H9 (cell line): ENCODE measurements around the gene GSTK1. TPM values are rescaled to one million over a fixed set of nuclear protein-coding genes. Genes with fewer than 3 reads are reported as not detected.

ENCODE experiments used
- DNase-seq: peaks from one replicate; pipeline ENCODE4 v3.0.0-alpha.2; 2017
- H2AFZ ChIP-seq: one replicate; pipeline ENCODE4 v1.6.1; 2013; ENCODE audit warnings: mild to moderate bottlenecking, low read length, control low read depth, moderate library complexity
- H2AK5ac ChIP-seq: 2 replicates; pipeline ENCODE4 v1.6.1; 2013; ENCODE audit warnings: low read length, control low read depth, mixed read lengths; ENCODE audit not compliant: insufficient read length
- H2BK120ac ChIP-seq: one replicate; pipeline ENCODE4 v1.6.1; 2013; ENCODE audit warnings: low read depth, mild to moderate bottlenecking, low read length, control low read depth, inconsistent platforms; ENCODE audit not compliant: poor library complexity, severe bottlenecking
- H2BK12ac ChIP-seq: 2 replicates; pipeline ENCODE4 v1.6.1; 2013; ENCODE audit warnings: low read length, control low read depth, mixed read lengths, low read depth; ENCODE audit not compliant: insufficient read length
- H2BK15ac ChIP-seq: 2 replicates; pipeline ENCODE4 v1.6.1; 2013; ENCODE audit warnings: low read depth, low read length, control low read depth
- H2BK20ac ChIP-seq: one replicate; pipeline ENCODE4 v1.6.1; 2013; ENCODE audit warnings: low read depth, mild to moderate bottlenecking, low read length, control low read depth, inconsistent platforms; ENCODE audit not compliant: poor library complexity, severe bottlenecking
- H2BK5ac ChIP-seq: 2 replicates; pipeline ENCODE4 v1.6.1; 2013; ENCODE audit warnings: low read length, control low read depth, mixed read lengths; ENCODE audit not compliant: insufficient read length
- H3K14ac ChIP-seq: 2 replicates; pipeline ENCODE4 v1.6.1; 2013; ENCODE audit warnings: low read length, control low read depth; ENCODE audit not compliant: insufficient read depth
- H3K18ac ChIP-seq: 2 replicates; pipeline ENCODE4 v1.6.1; 2013; ENCODE audit warnings: low read depth, mild to moderate bottlenecking, mixed read lengths, low read length, control low read depth; ENCODE audit not compliant: insufficient read length
- H3K23ac ChIP-seq: 2 replicates; pipeline ENCODE4 v1.6.1; 2013; ENCODE audit warnings: low read length, control low read depth, mixed read lengths, low read depth; ENCODE audit not compliant: insufficient read length
- H3K23me2 ChIP-seq: 2 replicates; pipeline ENCODE4 v1.6.1; 2013; ENCODE audit warnings: low read depth, mild to moderate bottlenecking, mixed read lengths, low read length, control low read depth; ENCODE audit not compliant: insufficient read length, poor library complexity, severe bottlenecking
- H3K27ac ChIP-seq: 2 replicates; pipeline ENCODE4 v1.5.1; 2013; ENCODE audit warnings: low read length, control low read depth, mixed read lengths, low read depth; ENCODE audit not compliant: insufficient read length
- H3K27me3 ChIP-seq: 2 replicates; pipeline ENCODE4 v1.6.1; 2013; ENCODE audit warnings: low read length, control low read depth, inconsistent platforms; ENCODE audit not compliant: insufficient read depth
- H3K4ac ChIP-seq: 2 replicates; pipeline ENCODE4 v1.6.1; 2013; ENCODE audit warnings: low read depth, mild to moderate bottlenecking, control low read depth, inconsistent platforms, low read length, moderate library complexity
- H3K4me1 ChIP-seq: 2 replicates; pipeline ENCODE4 v1.6.1; 2013; ENCODE audit warnings: low read length, control low read depth, inconsistent platforms; ENCODE audit not compliant: insufficient read depth
- H3K4me2 ChIP-seq: 2 replicates; pipeline ENCODE4 v1.6.1; 2013; ENCODE audit warnings: low read length, control low read depth, mixed read lengths; ENCODE audit not compliant: insufficient read length, insufficient read depth
- H3K56ac ChIP-seq: 2 replicates; pipeline ENCODE4 v1.6.1; 2013; ENCODE audit warnings: low read depth, mild to moderate bottlenecking, mixed read lengths, low read length, control low read depth; ENCODE audit not compliant: insufficient read length
- H3K79me1 ChIP-seq: 2 replicates; pipeline ENCODE4 v1.6.1; 2013; ENCODE audit warnings: low read depth, mild to moderate bottlenecking, moderate library complexity, low read length, control low read depth, inconsistent platforms; ENCODE audit not compliant: insufficient read depth, poor library complexity, severe bottlenecking
- H3K79me2 ChIP-seq: 2 replicates; pipeline ENCODE4 v1.6.1; 2013; ENCODE audit warnings: low read length, control low read depth, inconsistent platforms; ENCODE audit not compliant: insufficient read depth
- H3K9ac ChIP-seq: 2 replicates; pipeline ENCODE4 v1.6.1; 2013; ENCODE audit warnings: low read length, control low read depth, mixed read lengths; ENCODE audit not compliant: insufficient read length; ENCODE audit errors: extremely low read depth
- H3K9me3 ChIP-seq: one replicate; pipeline ENCODE4 v1.6.1; 2013; ENCODE audit warnings: low read depth, low read length, inconsistent platforms; ENCODE audit not compliant: control insufficient read depth
- H3T11ph ChIP-seq: one replicate; pipeline ENCODE4 v1.6.1; 2013; ENCODE audit warnings: mild to moderate bottlenecking, low read length, control low read depth, inconsistent platforms
- H4K20me1 ChIP-seq: one replicate; pipeline ENCODE4 v1.6.1; 2013; ENCODE audit not compliant: control insufficient read depth, insufficient read length, insufficient read depth
- H4K5ac ChIP-seq: 2 replicates; pipeline ENCODE4 v1.6.1; 2013; ENCODE audit warnings: low read depth, mild to moderate bottlenecking, mixed read lengths, low read length, control low read depth; ENCODE audit not compliant: insufficient read length
- H4K8ac ChIP-seq: replicated peaks from 2 replicates; pipeline ENCODE4 v1.6.1; 2013; ENCODE audit warnings: low read length, control low read depth, mixed read lengths, low read depth; ENCODE audit not compliant: insufficient read length
- H4K91ac ChIP-seq: 2 replicates; pipeline ENCODE4 v1.6.1; 2013; ENCODE audit warnings: low read depth, mild to moderate bottlenecking, moderate library complexity, mixed read lengths, low read length, control low read depth; ENCODE audit not compliant: insufficient read length
- H3K27ac Mint-ChIP-seq, 3 experiments: 2 replicates in 2 of 3; 3 replicates in 1 of 3; pipeline ENCODE4 v1.8.0; 2020 to 2021; ENCODE audit warnings: mixed read lengths in 3 of 3, mild to moderate bottlenecking in 1 of 3, moderate library complexity in 1 of 3
- H3K27me3 Mint-ChIP-seq: 2 replicates; pipeline ENCODE4 v1.8.0; 2021; ENCODE audit warnings: low read depth, mild to moderate bottlenecking, moderate library complexity, mixed read lengths
- H3K36me3 Mint-ChIP-seq, 3 experiments: 2 replicates in 2 of 3; 3 replicates in 1 of 3; pipeline ENCODE4 v1.8.0; 2020 to 2021; ENCODE audit warnings: low read depth in 3 of 3, mixed read lengths in 3 of 3; ENCODE audit not compliant: insufficient read depth in 1 of 3
- H3K4me1 Mint-ChIP-seq, 2 experiments: 2 replicates each; pipeline ENCODE4 v1.8.0; 2020; ENCODE audit warnings: mixed read lengths in 2 of 2
- H3K4me3 Mint-ChIP-seq, 2 experiments: 2 replicates in 1 of 2; 3 replicates in 1 of 2; pipeline ENCODE4 v1.8.0; 2020 to 2021; ENCODE audit warnings: mild to moderate bottlenecking in 2 of 2, mixed read lengths in 2 of 2, moderate library complexity in 1 of 2
- H3K9me3 Mint-ChIP-seq, 2 experiments: 2 replicates in 1 of 2; 3 replicates in 1 of 2; pipeline ENCODE4 v1.8.0; 2020; ENCODE audit warnings: mild to moderate bottlenecking in 2 of 2, mixed read lengths in 2 of 2, moderate library complexity in 1 of 2
- WGBS: extraction: QIAGEN DNeasy Blood & Tissue Kit; methylation state at CpG from one replicate; pipeline ENCODE4 v1.1.7; 2013; ENCODE audit warnings: missing lambda C conversion rate, low lambda C conversion rate, mixed read lengths; ENCODE audit not compliant: insufficient read length; ENCODE audit errors: extremely low coverage; 5-methylcytosine and 5-hydroxymethylcytosine counted together
- total RNA-seq: library from RNA; stranded (reverse); gene quantifications from 2 replicates; pipeline ENCODE4 v1.2.1, GENCODE V29; 2021
- TF ChIP-seq, protein P1 (sequence below): fragments of 200-600 bp; sonication (generic); conservative IDR thresholded peaks from 3 replicates; pipeline ENCODE4 v1.8.0; 2021; ENCODE audit warnings: antibody characterized with exemption, mild to moderate bottlenecking

The GSTK1 gene
- total RNA-seq, 1 experiment from 2014 or later, result 36.1 TPM

DNA sequence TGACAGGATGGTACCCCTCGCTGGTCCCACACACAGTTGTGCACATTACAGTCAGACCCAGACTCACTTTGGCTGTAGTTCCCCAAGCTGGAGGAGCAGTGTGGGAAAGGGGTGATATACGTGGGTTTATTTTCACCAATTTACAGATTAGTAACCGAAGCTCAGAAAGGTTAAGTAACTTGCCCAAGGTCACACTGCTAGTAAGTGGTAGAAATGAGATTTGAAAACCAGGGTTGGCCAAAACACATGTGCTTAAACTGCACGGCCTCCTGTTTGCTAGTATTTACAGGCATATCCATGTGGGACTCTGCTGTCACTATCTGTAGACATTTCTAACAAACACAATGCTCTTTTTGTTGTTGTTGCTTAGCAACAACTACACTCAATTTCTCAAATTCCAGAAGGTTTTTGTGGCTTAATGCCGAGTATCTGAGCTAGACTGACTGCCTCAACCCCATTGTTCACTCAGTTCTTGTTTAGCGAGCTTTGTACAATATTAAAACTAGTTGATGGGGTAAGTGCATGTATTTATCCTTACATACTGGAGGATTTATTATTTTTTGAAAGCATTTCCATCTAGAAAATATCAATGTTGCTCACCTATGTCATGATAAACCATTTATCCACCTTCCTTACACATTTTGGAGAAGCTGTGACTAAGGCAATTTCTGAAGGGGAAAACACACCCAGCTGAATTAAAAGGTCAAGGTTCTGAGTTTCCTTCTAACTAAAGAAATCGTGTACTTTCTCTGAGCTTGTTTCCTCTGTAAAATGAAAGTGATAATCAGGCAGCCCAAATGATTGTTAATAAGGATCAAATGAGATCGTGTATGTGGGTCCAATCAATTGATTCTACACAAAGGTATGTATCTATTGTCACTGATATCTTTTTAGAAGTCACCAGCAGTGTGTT is 16.2 kb downstream of the GSTK1 start:
- Histone ChIP-seq H2BK20ac (no peak overlapping the region), H3K9me3 (no peaks in the 10 kb centered on the region), H2BK15ac (no peak overlapping the region), H2AFZ (no peak overlapping the region), H3K27me3 (no peaks in the 10 kb centered on the region), H3K79me2 (no peaks in the 10 kb centered on the region), H3K79me1 (no peaks in the 10 kb centered on the region), H3K56ac (no peak overlapping the region), H3K23ac (no peak overlapping the region), H3T11ph (no peak overlapping the region), H3K4ac (no peak overlapping the region), H4K20me1 (no peaks in the 10 kb centered on the region), H2BK120ac (no peak overlapping the region), H2BK5ac (no peak overlapping the region), H3K14ac (no peak overlapping the region), H3K4me1 (peaks cover 2% of the 10 kb centered on the region; the same call in 1 of the 2 replicates), H3K18ac (no peak overlapping the region), H2BK12ac (no peak overlapping the region), H2AK5ac (no peak overlapping the region), H3K23me2 (no peaks in the 10 kb centered on the region), H3K9ac (no peak overlapping the region), H3K4me2 (no peak overlapping the region), H4K91ac (no peak overlapping the region), H4K5ac (no peak overlapping the region), H4K8ac (no peak overlapping the region), H3K27ac (no peak overlapping the region)
- no peak for DNase-seq
- Mint-ChIP-seq H3K27ac (peak overlapping the region in 1 of 3 experiments; percentile 65; a peak in 2 of 7 replicates), H3K36me3 (no peaks in the 10 kb centered on the region), H3K4me3 (no peak overlapping the region), H3K27me3 (peaks cover 23% of the 10 kb centered on the region), H3K4me1 (peaks cover 16 to 18% of the 10 kb centered on the region in 2 experiments), H3K9me3 (no peaks in the 10 kb centered on the region)
- no CpG with 5 or more reads among the region's 8 CpGs for WGBS
- TF ChIP-seq, protein P1, sequence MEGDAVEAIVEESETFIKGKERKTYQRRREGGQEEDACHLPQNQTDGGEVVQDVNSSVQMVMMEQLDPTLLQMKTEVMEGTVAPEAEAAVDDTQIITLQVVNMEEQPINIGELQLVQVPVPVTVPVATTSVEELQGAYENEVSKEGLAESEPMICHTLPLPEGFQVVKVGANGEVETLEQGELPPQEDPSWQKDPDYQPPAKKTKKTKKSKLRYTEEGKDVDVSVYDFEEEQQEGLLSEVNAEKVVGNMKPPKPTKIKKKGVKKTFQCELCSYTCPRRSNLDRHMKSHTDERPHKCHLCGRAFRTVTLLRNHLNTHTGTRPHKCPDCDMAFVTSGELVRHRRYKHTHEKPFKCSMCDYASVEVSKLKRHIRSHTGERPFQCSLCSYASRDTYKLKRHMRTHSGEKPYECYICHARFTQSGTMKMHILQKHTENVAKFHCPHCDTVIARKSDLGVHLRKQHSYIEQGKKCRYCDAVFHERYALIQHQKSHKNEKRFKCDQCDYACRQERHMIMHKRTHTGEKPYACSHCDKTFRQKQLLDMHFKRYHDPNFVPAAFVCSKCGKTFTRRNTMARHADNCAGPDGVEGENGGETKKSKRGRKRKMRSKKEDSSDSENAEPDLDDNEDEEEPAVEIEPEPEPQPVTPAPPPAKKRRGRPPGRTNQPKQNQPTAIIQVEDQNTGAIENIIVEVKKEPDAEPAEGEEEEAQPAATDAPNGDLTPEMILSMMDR, result no peak
